D341Med (cell line): ENCODE measurements around the gene PWWP2B.

Experiments
- DNase-seq: peaks from one replicate; pipeline ENCODE4 v3.0.0; 2012; ENCODE audit warnings: low spot score

PWWP2B gene

DNA sequence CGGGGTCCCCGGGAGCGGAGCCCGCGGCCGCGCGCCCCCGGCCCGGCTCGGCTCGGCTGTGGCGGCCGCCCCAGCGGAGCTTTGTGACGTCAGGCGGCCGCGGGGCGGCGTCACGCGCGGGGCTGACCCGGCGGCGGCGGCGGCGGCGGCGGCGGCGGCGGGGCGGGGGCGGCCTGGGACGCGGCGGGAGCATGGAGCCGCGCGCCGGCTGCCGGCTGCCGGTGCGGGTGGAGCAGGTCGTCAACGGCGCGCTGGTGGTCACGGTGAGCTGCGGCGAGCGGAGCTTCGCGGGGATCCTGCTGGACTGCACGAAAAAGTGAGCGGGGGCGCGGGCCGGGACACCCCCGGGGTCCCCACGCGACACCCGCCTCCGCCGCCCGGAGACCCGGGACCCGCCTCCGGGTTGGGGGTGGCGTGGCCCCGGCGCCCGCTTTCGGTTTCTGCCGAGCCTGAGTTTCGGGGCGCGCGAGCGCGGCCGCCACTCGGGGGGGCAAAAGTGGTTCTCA is at the start of gene PWWP2B:
Gene PWWP2B, plus strand, starts transcription at position 165 of the 506 bp plus-strand sequence. Its CDS starts 27 bp downstream, at position 192.
- DNase-seq: peak; percentile 85

GRCh38 chr10:132347211-132347930 is 49.6 kb upstream of the PWWP2B start:
- no peak for DNase-seq

- no peak for DNase-seq
Measured at GRCh38 chr10:132347931-132348267, 49.1 kb upstream of the PWWP2B start.

- DNase-seq: no peak
Measured at GRCh38 chr10:132349766-132350165, 47.2 kb upstream of the PWWP2B start.

DNA sequence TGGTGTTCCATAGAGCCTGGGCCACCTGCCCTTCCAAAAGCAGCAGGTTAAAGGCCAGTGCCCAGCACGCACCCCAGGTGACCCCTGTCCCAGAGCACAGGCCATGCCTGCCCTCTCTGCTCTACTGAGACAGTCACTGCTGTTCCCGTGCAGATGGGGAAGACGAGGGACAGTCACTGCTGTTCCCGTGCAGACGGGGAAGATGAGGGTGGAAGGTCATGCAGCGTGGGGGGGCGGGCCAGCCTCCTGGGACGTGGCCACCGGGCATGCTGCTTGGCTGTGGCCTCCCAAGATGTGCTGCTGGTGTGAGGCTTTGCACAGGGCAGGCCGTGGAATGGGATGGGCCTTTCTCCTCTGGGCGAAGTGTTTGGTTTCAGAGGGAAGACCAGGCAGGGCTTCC is 46.6 kb upstream of the PWWP2B start:
- no peak for DNase-seq

DNA sequence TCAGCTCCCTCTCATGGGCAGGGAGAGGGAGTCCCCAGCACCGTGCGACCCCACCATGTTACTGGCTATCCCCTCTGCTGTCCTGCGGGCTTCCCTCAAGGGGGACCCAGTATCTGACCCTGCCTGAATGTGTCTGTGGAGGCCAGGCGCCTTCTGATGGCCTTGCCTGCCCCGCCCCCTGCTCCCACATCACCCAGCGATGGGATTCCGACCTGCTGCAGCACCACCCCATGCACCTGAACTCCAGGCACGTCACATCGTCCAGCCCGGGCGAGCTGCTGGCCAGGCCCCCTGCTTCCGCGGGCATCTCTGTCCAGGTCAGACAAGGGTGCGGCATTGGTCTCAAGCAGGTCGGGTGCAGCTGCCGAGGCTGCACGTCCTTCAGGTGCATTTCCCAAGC is 46.1 kb upstream of the PWWP2B start:
- DNase-seq: no peak

GRCh38 chr10:132351611-132352010 is 45.4 kb upstream of the PWWP2B start:
- DNase-seq: no peak

GRCh38 chr10:132352462-132353308 is 44.3 kb upstream of the PWWP2B start:
- DNase-seq: peak; percentile 82

GRCh38 chr10:132353456-132354355 is 43.3 kb upstream of the PWWP2B start:
- DNase-seq: no peak

DNA sequence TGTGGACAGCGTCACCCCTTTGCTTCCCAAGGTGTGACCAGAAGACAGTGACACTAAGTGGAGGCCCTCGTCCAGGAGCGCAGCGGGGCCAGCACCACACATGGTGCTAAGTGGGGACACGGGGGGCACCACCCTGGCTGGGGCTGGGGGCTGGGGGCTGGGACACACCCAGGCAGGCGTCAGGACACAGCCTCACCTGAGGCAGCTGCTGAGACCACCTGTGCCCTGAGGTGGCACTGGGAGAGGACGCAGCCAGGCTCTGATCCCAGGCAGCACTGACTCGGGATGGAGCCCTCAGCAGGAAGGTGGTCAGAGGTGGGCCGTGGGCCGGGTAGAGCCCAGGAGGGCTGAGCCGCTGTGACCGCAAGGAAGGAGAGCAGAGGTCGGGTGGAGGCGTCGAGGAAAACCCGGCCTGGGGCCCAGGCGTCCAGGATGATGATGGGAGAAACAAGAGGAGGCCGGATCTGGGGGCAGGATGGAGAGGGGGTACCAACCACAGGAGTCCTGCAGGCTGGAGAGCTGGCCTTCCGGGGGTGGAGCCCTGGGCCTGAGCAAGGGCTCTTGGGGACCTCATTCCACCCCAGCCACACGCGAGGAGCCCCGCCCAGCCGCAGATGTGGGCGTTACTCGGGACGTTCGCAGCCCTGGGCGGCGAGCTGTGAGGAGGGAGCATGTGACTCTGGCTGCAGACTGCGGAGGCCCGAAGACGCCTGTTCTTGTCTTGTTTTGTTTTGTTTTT is 42.5 kb upstream of the PWWP2B start:
- DNase-seq: no peak

DNA sequence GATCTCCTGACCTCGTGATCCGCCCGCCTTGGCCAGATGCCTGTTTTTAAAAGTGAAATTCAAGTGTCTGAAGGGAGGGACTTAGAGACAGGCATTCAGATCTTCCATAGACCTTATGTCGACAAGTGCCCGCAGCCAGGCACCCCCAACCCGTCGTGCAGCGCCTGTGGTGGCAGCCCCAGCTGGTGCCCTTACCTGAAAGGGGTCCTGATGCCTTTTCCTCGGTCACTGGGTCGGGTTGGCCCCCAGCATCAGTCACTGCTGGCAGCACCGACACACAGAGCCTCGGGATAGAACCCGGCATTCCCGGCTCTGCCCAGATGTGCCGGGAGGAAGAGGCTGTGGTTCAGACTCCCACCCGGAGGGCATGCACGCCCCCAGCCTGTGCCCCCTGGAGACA is 41.7 kb upstream of the PWWP2B start:
- DNase-seq: no peak

DNA sequence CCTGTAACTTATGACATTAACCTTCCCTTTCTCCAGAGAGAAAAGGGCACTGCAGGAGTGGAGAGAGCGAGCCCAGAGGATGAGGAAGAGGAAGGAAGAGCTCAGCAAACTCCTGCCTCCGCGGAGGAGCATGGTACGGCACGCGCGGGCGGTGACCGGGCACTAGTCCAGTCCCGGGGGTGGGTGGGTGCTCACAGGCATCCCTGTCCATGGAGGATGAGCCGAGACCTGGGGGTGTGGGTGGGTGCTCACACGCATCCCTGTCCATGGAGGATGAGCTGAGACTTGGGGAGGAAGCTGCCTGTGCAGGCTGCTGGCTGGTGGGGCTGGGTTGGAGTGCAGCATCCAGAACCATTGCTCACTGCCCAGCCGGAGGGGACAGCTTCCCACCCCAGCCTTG is 41.2 kb upstream of the PWWP2B start:
- no peak for DNase-seq

DNA sequence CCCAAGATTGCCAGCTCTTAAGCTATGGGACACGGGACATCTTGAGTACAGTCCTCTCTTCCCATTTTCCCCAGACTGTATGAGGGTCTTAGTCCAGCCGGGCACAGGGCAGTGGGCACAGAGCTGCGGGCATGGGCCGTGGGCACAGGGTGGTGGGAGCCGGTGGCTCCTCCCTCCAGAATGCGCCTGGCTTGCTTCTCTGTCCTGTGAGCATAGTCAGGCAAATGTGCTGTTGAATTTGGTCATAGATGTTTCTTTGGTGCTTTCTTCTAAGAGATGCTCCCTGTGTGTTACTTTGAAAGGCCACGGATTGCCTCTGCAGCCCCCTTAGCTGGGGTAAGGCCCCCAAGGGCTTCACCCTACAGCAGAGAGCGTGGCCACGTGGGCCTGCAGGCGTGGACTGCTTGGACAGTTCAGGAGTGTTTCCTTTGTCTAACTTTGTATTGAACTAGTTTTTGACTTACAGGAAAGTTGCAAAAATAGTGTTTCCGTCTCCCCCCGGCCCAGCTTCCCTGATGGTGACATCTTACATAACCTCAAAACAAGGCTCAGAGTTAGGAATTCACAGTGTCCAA is 40.3 kb upstream of the PWWP2B start:
- DNase-seq: no peak

DNA sequence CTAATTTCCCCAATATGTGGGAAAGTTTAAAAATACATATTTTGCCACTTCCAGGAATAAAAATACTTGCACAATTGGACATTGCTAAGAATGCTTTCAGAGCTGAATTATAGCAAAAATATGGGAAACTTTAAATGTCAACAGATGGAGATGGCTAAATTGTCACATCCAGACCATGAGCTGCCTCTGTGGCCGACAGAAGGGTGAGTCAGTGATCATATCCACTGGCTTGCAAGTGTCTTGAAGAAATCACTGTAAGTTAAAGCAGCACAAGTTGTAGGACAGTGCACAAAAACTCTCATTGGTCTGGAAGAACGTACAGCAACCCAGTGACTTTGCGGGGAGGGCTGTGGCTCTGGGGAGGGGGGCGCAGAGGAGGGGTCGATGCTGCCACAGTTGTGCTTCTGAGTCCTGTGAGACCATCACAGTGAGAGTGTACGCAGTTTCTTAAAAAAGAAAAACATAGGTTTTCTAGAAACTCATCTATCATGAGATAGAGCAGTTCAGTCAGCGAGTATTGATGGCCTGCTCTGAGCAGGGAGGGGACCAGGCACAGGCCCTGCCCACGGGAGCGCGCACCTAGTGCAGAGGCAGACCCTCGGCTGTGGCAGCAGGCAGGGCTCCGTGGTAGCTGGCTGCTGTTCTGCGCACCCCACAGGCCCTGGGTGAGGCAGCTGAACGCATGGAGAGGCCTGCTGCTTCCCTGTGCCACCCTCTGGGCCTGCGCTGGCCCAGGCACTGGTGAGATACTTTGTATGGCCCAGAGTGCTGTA is 39.5 kb upstream of the PWWP2B start:
- DNase-seq: no peak

DNA sequence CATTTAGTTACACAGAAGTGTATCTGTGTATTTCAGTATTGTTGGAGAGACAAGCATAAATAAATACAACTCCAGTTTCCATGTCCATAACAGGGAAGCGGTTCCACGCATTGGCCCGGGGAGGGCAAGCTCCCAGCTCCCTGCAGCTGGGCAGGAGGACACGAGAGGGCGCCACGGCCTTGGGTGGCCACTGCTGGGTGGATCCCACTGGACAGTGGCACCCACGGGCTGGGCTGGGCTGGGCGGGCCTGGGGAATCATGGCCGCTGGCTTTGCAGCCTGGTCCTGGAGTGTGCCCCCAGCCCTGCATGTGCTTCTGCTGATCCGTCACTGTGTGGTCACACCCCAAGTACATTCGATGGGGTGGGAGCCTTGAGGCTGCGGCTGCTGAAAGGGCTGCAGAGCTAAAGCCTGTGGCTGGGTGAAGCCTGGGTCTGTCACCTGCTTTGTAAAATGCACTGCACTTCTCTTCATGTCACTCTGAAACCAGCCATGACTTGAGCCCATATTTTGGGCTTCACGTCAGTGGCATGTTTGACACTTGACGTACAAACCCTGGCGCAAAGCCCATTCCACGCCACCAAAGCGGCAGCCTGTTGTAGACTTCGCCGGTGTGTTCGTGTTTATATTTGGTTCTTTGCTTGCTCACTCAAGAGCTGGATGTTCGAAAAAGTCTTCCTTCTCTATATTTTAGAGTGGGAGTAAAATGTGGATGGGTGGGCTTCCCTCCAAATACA is 37.5 kb upstream of the PWWP2B start:
- DNase-seq: no peak

GRCh38 chr10:132360766-132361447 is 36.1 kb upstream of the PWWP2B start:
- peak; percentile 50 for DNase-seq

GRCh38 chr10:132361581-132362101 is 35.4 kb upstream of the PWWP2B start:
- no peak for DNase-seq

DNA sequence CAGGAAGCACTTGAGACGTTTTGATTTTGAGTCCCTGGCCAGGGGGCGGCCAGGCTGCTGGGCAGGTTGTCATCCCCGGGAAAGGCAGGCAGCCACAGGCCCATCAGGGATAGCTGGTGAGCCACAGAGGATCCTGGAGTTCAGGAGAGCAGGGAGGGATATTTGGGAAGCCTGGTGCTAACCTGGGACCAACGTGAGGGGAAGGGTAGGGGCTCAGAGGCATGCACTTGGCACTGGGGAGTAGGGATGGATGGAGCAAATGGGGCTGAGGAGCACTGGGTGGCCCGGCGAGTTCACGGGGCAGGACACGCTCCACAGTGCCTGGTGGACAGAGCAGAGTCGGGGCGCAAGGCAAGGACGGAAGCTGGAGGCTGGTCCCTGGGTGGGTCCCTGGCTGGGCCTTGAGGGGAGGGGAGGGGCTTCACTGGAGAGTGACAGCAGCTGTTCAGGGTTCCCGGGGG is 34.8 kb upstream of the PWWP2B start:
- DNase-seq: no peak

GRCh38 chr10:132363376-132363775 is 33.6 kb upstream of the PWWP2B start:
- DNase-seq: no peak
